Measurements from ENCODE around the gene NPB.

Gene NPB

GRCh38 chr17:81910840-81911276 is 8.8 kb downstream of the NPB start (continued):
- TF ChIP-seq ZSCAN30 (tag by site-specific recombination; IDR thresholded peaks at IDR 0.05), result no peak
- peak; percentile 54 for TF ChIP-seq ZIC2 (tag by site-specific recombination; IDR thresholded peaks at IDR 0.05)
- no peak for TF ChIP-seq FEZF1 (tag by site-specific recombination; IDR thresholded peaks at IDR 0.05)
- no peak for TF ChIP-seq ZNF391 (tag by site-specific recombination; IDR thresholded peaks at IDR 0.05; ENCODE audit: borderline replicate concordance, low read depth)
- no peak for TF ChIP-seq ZNF302 (tag by site-specific recombination; IDR thresholded peaks at IDR 0.05; ENCODE audit: low read depth)
- TF ChIP-seq ZSCAN23 (tag by site-specific recombination; IDR thresholded peaks at IDR 0.05), result no peak
- no peak for TF ChIP-seq PATZ1 (tag by site-specific recombination; IDR thresholded peaks at IDR 0.05)
- TF ChIP-seq ZBTB26 (tag by site-specific recombination; optimal IDR thresholded peaks at IDR 0.05), result peak; percentile 78
- TF ChIP-seq MYNN (tag by site-specific recombination; IDR thresholded peaks at IDR 0.05; ENCODE audit: borderline replicate concordance), result no peak
- TF ChIP-seq KLF8 (tag by site-specific recombination; IDR thresholded peaks at IDR 0.05), result 0 out of 2 replicates have a peak, but pooled peaks have one; percentile 20
- TF ChIP-seq KLF1 (tag by site-specific recombination; IDR thresholded peaks at IDR 0.05), result 0 out of 2 replicates have a peak, but pooled peaks have one; percentile 19
- no peak for TF ChIP-seq ZNF530 (tag by site-specific recombination; IDR thresholded peaks at IDR 0.05; ENCODE audit: low read depth)
- TF ChIP-seq YY2 (tag by site-specific recombination; IDR thresholded peaks at IDR 0.05), result no peak

- Histone ChIP-seq H3K4me1 (ENCODE audit: control insufficient read depth, insufficient read depth, low read length) (peaks cover 7% of the 10 kb centered on the region), H3K27ac (ENCODE audit: extremely low read depth, low read depth, low read length) (peak within 1 kb of the TSS; percentile 62; the same call in 1 of the 2 replicates), H3K9me3 (ENCODE audit: control insufficient read depth, insufficient read depth, low read depth, low read length) (no peaks in the 10 kb centered on the region), H3K36me3 (ENCODE audit: control insufficient read depth in 2 of 2, insufficient read depth in 1 of 2, low read length in 2 of 2) (peaks cover 0 to 73% of the 10 kb centered on the region in 2 experiments; a peak in 1 of 3 replicates), H3K4me3 (ENCODE audit: low read depth, low read length) (peak within 1 kb of the TSS; percentile 52)
- CTCF ChIA-PET, result interaction anchor here (1.1 to 1.9 kb wide), 2 partner anchors 14 to 42 kb away, joined by 3 to 8 read pairs; no protein-coding TSS in a partner anchor
- POLR2A ChIA-PET, result interaction anchor here (1.0 to 2.0 kb wide), 5 partner anchors 10 to 111 kb away, joined by 3 to 10 read pairs (median 4); partner anchors contain the start of genes CENPX, LRRC45 and MAFG
- TF ChIP-seq GLIS1 (tag by site-specific recombination; IDR thresholded peaks at IDR 0.05) (peak; percentile 40; the same call in 1 of the 2 replicates), ZNF548 (tag by site-specific recombination; IDR thresholded peaks at IDR 0.05) (no peak), SP3 (tag by site-specific recombination; IDR thresholded peaks at IDR 0.05) (peak; percentile 79), EGR2 (tag by site-specific recombination; IDR thresholded peaks at IDR 0.05; ENCODE audit: low read depth) (peak; percentile 87), ZNF335 (tag by site-specific recombination; conservative IDR thresholded peaks at IDR 0.05) (no peak), KLF8 (tag by site-specific recombination; IDR thresholded peaks at IDR 0.05) (peak; percentile 36; the same call in 1 of the 2 replicates), ZNF449 (tag by site-specific recombination; IDR thresholded peaks at IDR 0.05) (peak; percentile 76), BCL11B (tag by site-specific recombination; IDR thresholded peaks at IDR 0.05; ENCODE audit: low read depth) (no peak), ZNF654 (tag by site-specific recombination; IDR thresholded peaks at IDR 0.05; ENCODE audit: low read depth) (no peak), ZNF274 (IDR thresholded peaks at IDR 0.05; ENCODE audit: low read length) (no peak), ZNF274 (tag by site-specific recombination; IDR thresholded peaks at IDR 0.05; ENCODE audit: borderline replicate concordance) (no peak), PRDM1 (tag by site-specific recombination; IDR thresholded peaks at IDR 0.05) (no peak), ZBTB20 (tag by site-specific recombination; IDR thresholded peaks at IDR 0.05) (no peak), KLF9 (tag by site-specific recombination; IDR thresholded peaks at IDR 0.05; ENCODE audit: low read depth) (peak; percentile 73), ZNF544 (tag by site-specific recombination; IDR thresholded peaks at IDR 0.05) (no peak), ZEB2 (tag by site-specific recombination; IDR thresholded peaks at IDR 0.05) (0 out of 2 replicates have a peak, but pooled peaks have one; percentile 34), PBX3 (CRISPR knock-in tag; IDR thresholded peaks at IDR 0.05) (0 out of 2 replicates have a peak, but pooled peaks have one; percentile 12), ZNF558 (tag by site-specific recombination; IDR thresholded peaks at IDR 0.05) (no peak), SALL2 (tag by site-specific recombination; IDR thresholded peaks at IDR 0.05; ENCODE audit: borderline replicate concordance) (no peak), GLIS2 (tag by site-specific recombination; IDR thresholded peaks at IDR 0.05) (peak; percentile 68; the same call in 1 of the 2 replicates)
Observed at GRCh38 chr17:81911277-81911961, 9.4 kb downstream of the NPB start, which contains the start of gene PCYT2. PCYT2 (minus strand) TSS chr17:81911399; CDS start chr17:81911355, 44 bp downstream.
